IPS-20b (cell line): ENCODE results near the gene SEMA3B.
"Not testable (repeated sequence)": the region's sequence is repeated elsewhere in the genome, so short reads cannot be mapped to it uniquely, and the experiment has no call there.

ENCODE experiments used
- H3K27ac ChIP-seq: one replicate; pipeline ENCODE4 v1.5.1; 2013; ENCODE audit warnings: low read length
- H3K27me3 ChIP-seq: 2 replicates; pipeline ENCODE4 v1.6.1; 2013; ENCODE audit warnings: mild to moderate bottlenecking, low read length, inconsistent platforms; ENCODE audit not compliant: insufficient read depth
- H3K36me3 ChIP-seq: 2 replicates; pipeline ENCODE4 v1.6.1; 2013; ENCODE audit warnings: low read depth, mild to moderate bottlenecking, inconsistent platforms, low read length, moderate library complexity; ENCODE audit not compliant: insufficient read depth
- H3K4me1 ChIP-seq: 2 replicates; pipeline ENCODE4 v1.6.1; 2013; ENCODE audit warnings: mild to moderate bottlenecking, control low read depth, inconsistent platforms, low read length, moderate library complexity; ENCODE audit not compliant: insufficient read depth
- H3K4me3 ChIP-seq: 2 replicates; pipeline ENCODE4 v1.5.1; 2013; ENCODE audit warnings: mild to moderate bottlenecking, low read length, inconsistent platforms
- H3K9ac ChIP-seq: 2 replicates; pipeline ENCODE4 v1.6.1; 2013; ENCODE audit warnings: low read depth, mild to moderate bottlenecking, inconsistent platforms, low read length, moderate library complexity
- H3K9me3 ChIP-seq: 2 replicates; pipeline ENCODE4 v1.6.1; 2013; ENCODE audit warnings: mild to moderate bottlenecking, low read depth, low read length, inconsistent platforms; ENCODE audit not compliant: insufficient read depth

Gene SEMA3B

GRCh38 chr3:50260942-50261441 is 8.0 kb upstream of the SEMA3B start:
- peak overlapping the region; percentile 40 for H3K27ac ChIP-seq
- no peaks in the 10 kb centered on the region for H3K9me3 ChIP-seq
- H3K36me3 ChIP-seq: peaks cover 27% of the 10 kb centered on the region
- peaks cover 24% of the 10 kb centered on the region for H3K4me1 ChIP-seq
- H3K4me3 ChIP-seq: peak overlapping the region; percentile 56; the same call in 1 of the 2 replicates
- peak overlapping the region; percentile 83; the same call in 1 of the 2 replicates for H3K9ac ChIP-seq
- no peaks in the 10 kb centered on the region for H3K27me3 ChIP-seq

GRCh38 chr3:50261505-50261904 is 7.4 kb upstream of the SEMA3B start:
- H3K9ac ChIP-seq: peak overlapping the region; percentile 83; the same call in 1 of the 2 replicates
- H3K9me3 ChIP-seq: no peaks in the 10 kb centered on the region
- H3K4me3 ChIP-seq: no peak overlapping the region; the same call in 1 of the 2 replicates
- peaks cover 24% of the 10 kb centered on the region for H3K4me1 ChIP-seq
- H3K27me3 ChIP-seq: no peaks in the 10 kb centered on the region
- no peak overlapping the region for H3K27ac ChIP-seq
- peaks cover 22% of the 10 kb centered on the region for H3K36me3 ChIP-seq

- Histone ChIP-seq H3K36me3 (peaks cover 15% of the 10 kb centered on the region), H3K4me1 (peaks cover 27% of the 10 kb centered on the region)
- H3K27ac ChIP-seq, H3K4me3 ChIP-seq, H3K9me3 ChIP-seq, H3K9ac ChIP-seq, H3K27me3 ChIP-seq: not testable (repeated sequence)
Measured at GRCh38 chr3:50262200-50262599, 6.7 kb upstream of the SEMA3B start.

- Histone ChIP-seq H3K4me1 (peaks cover 32% of the 10 kb centered on the region), H3K36me3 (peaks cover 9% of the 10 kb centered on the region), H3K9ac (no peak overlapping the region), H3K27ac (no peak overlapping the region), H3K27me3 (no peaks in the 10 kb centered on the region), H3K4me3 (no peak overlapping the region), H3K9me3 (no peaks in the 10 kb centered on the region)
Measured at GRCh38 chr3:50262778-50263177, 6.2 kb upstream of the SEMA3B start.

- peak overlapping the region; percentile 55 for H3K27ac ChIP-seq
- no peaks in the 10 kb centered on the region for H3K9me3 ChIP-seq
- no peaks in the 10 kb centered on the region for H3K27me3 ChIP-seq
- peak overlapping the region; percentile 71 for H3K9ac ChIP-seq
- peaks cover 38% of the 10 kb centered on the region for H3K4me1 ChIP-seq
- H3K4me3 ChIP-seq: peak overlapping the region; percentile 27; the same call in 1 of the 2 replicates
- H3K36me3 ChIP-seq: no peaks in the 10 kb centered on the region
Measured at GRCh38 chr3:50263478-50264382, 5.2 kb upstream of the SEMA3B start.

- Histone ChIP-seq H3K27me3 (no peaks in the 10 kb centered on the region), H3K27ac (peak overlapping the region; percentile 55), H3K9me3 (no peaks in the 10 kb centered on the region), H3K9ac (peak overlapping the region; percentile 71), H3K4me3 (peak overlapping the region; percentile 27; the same call in 1 of the 2 replicates), H3K4me1 (peaks cover 41% of the 10 kb centered on the region), H3K36me3 (no peaks in the 10 kb centered on the region)
Measured at GRCh38 chr3:50264383-50264963, 4.5 kb upstream of the SEMA3B start.

GRCh38 chr3:50264964-50265485 is 3.9 kb upstream of the SEMA3B start:
- peaks cover 45% of the 10 kb centered on the region for H3K4me1 ChIP-seq
- no peak overlapping the region for H3K4me3 ChIP-seq
- H3K27me3 ChIP-seq: no peaks in the 10 kb centered on the region
- H3K9me3 ChIP-seq: no peaks in the 10 kb centered on the region
- peak overlapping the region; percentile 17; the same call in 1 of the 2 replicates for H3K9ac ChIP-seq
- no peaks in the 10 kb centered on the region for H3K36me3 ChIP-seq
- H3K27ac ChIP-seq: peak overlapping the region; percentile 28

- Histone ChIP-seq H3K9ac (peak overlapping the region; percentile 17; the same call in 1 of the 2 replicates), H3K9me3 (no peaks in the 10 kb centered on the region), H3K4me3 (no peak overlapping the region), H3K27ac (peak overlapping the region; percentile 28), H3K27me3 (no peaks in the 10 kb centered on the region), H3K4me1 (peaks cover 42% of the 10 kb centered on the region), H3K36me3 (no peaks in the 10 kb centered on the region)
Measured at GRCh38 chr3:50265571-50265970, 3.4 kb upstream of the SEMA3B start.

GRCh38 chr3:50266017-50266416 is 2.9 kb upstream of the SEMA3B start:
- Histone ChIP-seq H3K27me3 (no peaks in the 10 kb centered on the region), H3K4me1 (peaks cover 37% of the 10 kb centered on the region), H3K9ac (no peak overlapping the region)

GRCh38 chr3:50266836-50267235 is 2.1 kb upstream of the SEMA3B start:
- peaks cover 32% of the 10 kb centered on the region; the same call in 1 of the 2 replicates for H3K4me1 ChIP-seq
- no peaks in the 10 kb centered on the region for H3K27me3 ChIP-seq
- H3K4me3 ChIP-seq: no peak overlapping the region
- H3K9me3 ChIP-seq: no peaks in the 10 kb centered on the region
- H3K36me3 ChIP-seq: no peaks in the 10 kb centered on the region
- H3K27ac ChIP-seq: no peak overlapping the region
- no peak overlapping the region for H3K9ac ChIP-seq

More at GRCh38 chr3:50266017-50266416, 2.9 kb upstream of the SEMA3B start:
- Histone ChIP-seq H3K27ac (no peak overlapping the region), H3K4me3 (no peak overlapping the region), H3K9me3 (no peaks in the 10 kb centered on the region), H3K36me3 (no peaks in the 10 kb centered on the region)

- Histone ChIP-seq H3K9me3 (no peaks in the 10 kb centered on the region), H3K4me3 (no peak overlapping the region), H3K27me3 (no peaks in the 10 kb centered on the region), H3K36me3 (no peaks in the 10 kb centered on the region), H3K4me1 (peaks cover 32% of the 10 kb centered on the region; the same call in 1 of the 2 replicates), H3K27ac (no peak overlapping the region), H3K9ac (no peak overlapping the region)
Measured at GRCh38 chr3:50267280-50267913, 1.6 kb upstream of the SEMA3B start.
